DMS 273 (cell line): ENCODE results near the gene TNRC6C.

Experiments
- DNase-seq: peaks from one replicate; lab custom pipeline; 2025; ENCODE audit not compliant: unreplicated experiment; lab: John Stamatoyannopoulos, UW

The TNRC6C gene

GRCh38 chr17:78148286-78149016, 189.9 kb downstream of the TNRC6C start:
- DNase-seq, result no peak

GRCh38 chr17:78151514-78152008, 193.1 kb downstream of the TNRC6C start:
- no peak for DNase-seq

GRCh38 chr17:78154903-78155811, 196.7 kb downstream of the TNRC6C start:
- DNase-seq, result no peak
